Neural progenitor cell (in vitro differentiated cells): ENCODE measurements around the gene FLII. TPM values are rescaled to one million over a fixed set of nuclear protein-coding genes. Genes with fewer than 3 reads are reported as not detected.

Experiments used
- DNase-seq: peaks from one replicate; pipeline ENCODE4 v3.0.0-alpha.2; 2016; ENCODE audit warnings: low spot score
- H2AFZ ChIP-seq: fragments of 200-600 bp; sonication (generic); replicated peaks from 2 replicates; pipeline ENCODE4 v1.6.1; 2016; ENCODE audit warnings: antibody characterized with exemption
- H3F3A ChIP-seq: fragments of 200-600 bp; sonication (generic); 2 replicates; pipeline ENCODE4 v1.6.1; 2016; ENCODE audit warnings: antibody characterized with exemption, low read depth
- H3K27ac ChIP-seq: fragments of 200-600 bp; sonication (generic); 2 replicates; pipeline ENCODE4 v1.5.1; 2016; ENCODE audit warnings: mild to moderate bottlenecking
- H3K27me3 ChIP-seq: fragments of 200-600 bp; sonication (generic); 2 replicates; pipeline ENCODE4 v1.6.1; 2016; ENCODE audit warnings: mild to moderate bottlenecking, moderate library complexity
- H3K36me3 ChIP-seq: fragments of 200-600 bp; sonication (generic); 2 replicates; pipeline ENCODE4 v1.5.1; 2016
- H3K4me1 ChIP-seq: fragments of 200-600 bp; sonication (generic); 2 replicates; pipeline ENCODE4 v1.6.1; 2016; ENCODE audit warnings: mixed run types
- H3K4me2 ChIP-seq: fragments of 200-600 bp; sonication (generic); 2 replicates; pipeline ENCODE4 v1.6.1; 2016
- H3K4me3 ChIP-seq: fragments of 200-600 bp; sonication (generic); 2 replicates; pipeline ENCODE4 v1.5.1; 2016
- H3K79me2 ChIP-seq: fragments of 200-600 bp; sonication (generic); 2 replicates; pipeline ENCODE4 v1.6.1; 2016; ENCODE audit warnings: low read depth
- H3K9ac ChIP-seq: fragments of 200-600 bp; sonication (generic); 2 replicates; pipeline ENCODE4 v1.6.1; 2016
- H3K9me3 ChIP-seq: fragments of 200-600 bp; sonication (generic); 2 replicates; pipeline ENCODE4 v1.5.1; 2016; ENCODE audit warnings: low read depth
- H4K20me1 ChIP-seq: fragments of 200-600 bp; sonication (generic); 2 replicates; pipeline ENCODE4 v1.6.1; 2016; ENCODE audit warnings: low read depth
- H3K27ac Mint-ChIP-seq: 3 replicates; pipeline ENCODE4 v1.8.0; 2021; ENCODE audit warnings: mixed read lengths
- H3K27me3 Mint-ChIP-seq: 2 replicates; pipeline ENCODE4 v1.8.0; 2022; ENCODE audit warnings: low read depth, mild to moderate bottlenecking, inconsistent platforms, moderate library complexity, mixed read lengths; ENCODE audit not compliant: insufficient read depth
- H3K36me3 Mint-ChIP-seq: 3 replicates; pipeline ENCODE4 v1.8.0; 2021; ENCODE audit warnings: mixed read lengths
- H3K4me1 Mint-ChIP-seq: 3 replicates; pipeline ENCODE4 v1.8.0; 2021; ENCODE audit warnings: mixed read lengths
- H3K4me3 Mint-ChIP-seq: 3 replicates; pipeline ENCODE4 v1.8.0; 2021; ENCODE audit warnings: mild to moderate bottlenecking, moderate library complexity, mixed read lengths
- H3K9me3 Mint-ChIP-seq: 3 replicates; pipeline ENCODE4 v1.8.0; 2020; ENCODE audit warnings: mixed read lengths
- CTCF ChIP-seq: fragments of 200-600 bp; sonication (generic); IDR thresholded peaks from 2 replicates; pipeline ENCODE4 v1.5.1; 2017; ENCODE audit warnings: antibody characterized with exemption, mild to moderate bottlenecking
- EZH2 ChIP-seq: fragments of 200-600 bp; sonication (generic); IDR thresholded peaks from 2 replicates; pipeline ENCODE4 v1.6.1; 2017; ENCODE audit warnings: antibody characterized with exemption, mild to moderate bottlenecking, moderate library complexity
- EZH2phosphoT487 ChIP-seq: fragments of 200-600 bp; sonication (generic); IDR thresholded peaks from 2 replicates; pipeline ENCODE4 v1.6.1; 2017; ENCODE audit warnings: antibody characterized with exemption
- total RNA-seq: library from RNA; depleted of rRNA; stranded (reverse); fragments of >200 nt; gene quantifications from 2 replicates; pipeline ENCODE4 v1.2.3, GENCODE V29; 2015; ENCODE audit warnings: low replicate concordance

Gene FLII
- total RNA-seq, 1 donor from 2014 or later: 117 TPM

- H3K4me2 ChIP-seq: no peak overlapping the region
- Mint-ChIP-seq H3K36me3 (peaks cover 3% of the 10 kb centered on the region), H3K4me1 (peaks cover 21% of the 10 kb centered on the region), H3K27me3 (peaks cover 3% of the 10 kb centered on the region), H3K9me3 (no peaks in the 10 kb centered on the region), H3K4me3 (no peak overlapping the region), H3K27ac (no peak overlapping the region)
- H3F3A ChIP-seq: peaks cover 15% of the 10 kb centered on the region
- no peaks in the 10 kb centered on the region for H3K36me3 ChIP-seq
- H3K27me3 ChIP-seq: no peaks in the 10 kb centered on the region
- H3K9ac ChIP-seq: no peak overlapping the region
- H3K4me1 ChIP-seq: peaks cover 9% of the 10 kb centered on the region
- H4K20me1 ChIP-seq: peaks cover 34% of the 10 kb centered on the region
- H2AFZ ChIP-seq: no peak overlapping the region
- no peak overlapping the region for H3K27ac ChIP-seq
- peaks cover 19% of the 10 kb centered on the region for H3K79me2 ChIP-seq
- no peaks in the 10 kb centered on the region for H3K9me3 ChIP-seq
- no peak overlapping the region for H3K4me3 ChIP-seq
- no peak for DNase-seq
- TF ChIP-seq EZH2 (no peak), EZH2phosphoT487 (no peak), CTCF (no peak)
These were observed 4.4 kb downstream of the FLII start for GRCh38 chr17:18253947-18254821.

GRCh38 chr17:18253187-18253884, 5.2 kb downstream of the FLII start:
- no peak overlapping the region for H3K27ac ChIP-seq
- TF ChIP-seq EZH2phosphoT487: no peak
- H3K9ac ChIP-seq: no peak overlapping the region
- Mint-ChIP-seq H3K27ac (no peak overlapping the region), H3K36me3 (peaks cover 3% of the 10 kb centered on the region), H3K4me3 (no peak overlapping the region), H3K9me3 (no peaks in the 10 kb centered on the region), H3K27me3 (peaks cover 3% of the 10 kb centered on the region), H3K4me1 (peaks cover 20% of the 10 kb centered on the region)
- DNase-seq: no peak
- H3K36me3 ChIP-seq: no peaks in the 10 kb centered on the region
- H3K4me2 ChIP-seq: no peak overlapping the region
- peaks cover 17% of the 10 kb centered on the region for H3F3A ChIP-seq
- H4K20me1 ChIP-seq: peaks cover 42% of the 10 kb centered on the region
- H3K9me3 ChIP-seq: no peaks in the 10 kb centered on the region
- peaks cover 9% of the 10 kb centered on the region for H3K4me1 ChIP-seq
- H2AFZ ChIP-seq: no peak overlapping the region
- peaks cover 19% of the 10 kb centered on the region for H3K79me2 ChIP-seq
- no peak overlapping the region for H3K4me3 ChIP-seq
- H3K27me3 ChIP-seq: no peaks in the 10 kb centered on the region

GRCh38 chr17:18252160-18252559, 6.4 kb downstream of the FLII start:
- Mint-ChIP-seq H3K4me3 (no peak overlapping the region), H3K36me3 (peaks cover 8% of the 10 kb centered on the region)
- H3K36me3 ChIP-seq: no peaks in the 10 kb centered on the region

More at GRCh38 chr17:18252160-18252559, 6.4 kb downstream of the FLII start:
- Histone ChIP-seq H3K27me3 (no peaks in the 10 kb centered on the region), H3K79me2 (peaks cover 11% of the 10 kb centered on the region), H3K9me3 (no peaks in the 10 kb centered on the region), H2AFZ (no peak overlapping the region), H3F3A (peaks cover 20% of the 10 kb centered on the region), H3K4me3 (no peak overlapping the region), H3K9ac (no peak overlapping the region), H3K4me2 (no peak overlapping the region), H3K4me1 (peaks cover 5% of the 10 kb centered on the region), H4K20me1 (peaks cover 44% of the 10 kb centered on the region), H3K27ac (no peak overlapping the region)
- Mint-ChIP-seq H3K27ac (no peak overlapping the region), H3K27me3 (peaks cover 9% of the 10 kb centered on the region), H3K9me3 (no peaks in the 10 kb centered on the region), H3K4me1 (peaks cover 22% of the 10 kb centered on the region)
- TF ChIP-seq EZH2phosphoT487 (no peak), EZH2 (no peak), CTCF (no peak)
- DNase-seq: no peak
